Stimulated activated CD8-positive, alpha-beta memory T cell treated with anti-CD3 and anti-CD28 coated beads, Interleukin-12 subunit alpha, Interleukin-12 subunit beta, amount 100 ng/mL, for 4 hours (primary cell): ENCODE measurements around the gene CHID1.
A peak's percentile ranks its signal among the peaks of the same experiment; 100 is the strongest.

ENCODE experiments used
- DNase-seq: peaks from one replicate; pipeline ENCODE4 v3.0.0-alpha.2; 2020; ENCODE audit warnings: low read depth

CHID1 gene

DNA sequence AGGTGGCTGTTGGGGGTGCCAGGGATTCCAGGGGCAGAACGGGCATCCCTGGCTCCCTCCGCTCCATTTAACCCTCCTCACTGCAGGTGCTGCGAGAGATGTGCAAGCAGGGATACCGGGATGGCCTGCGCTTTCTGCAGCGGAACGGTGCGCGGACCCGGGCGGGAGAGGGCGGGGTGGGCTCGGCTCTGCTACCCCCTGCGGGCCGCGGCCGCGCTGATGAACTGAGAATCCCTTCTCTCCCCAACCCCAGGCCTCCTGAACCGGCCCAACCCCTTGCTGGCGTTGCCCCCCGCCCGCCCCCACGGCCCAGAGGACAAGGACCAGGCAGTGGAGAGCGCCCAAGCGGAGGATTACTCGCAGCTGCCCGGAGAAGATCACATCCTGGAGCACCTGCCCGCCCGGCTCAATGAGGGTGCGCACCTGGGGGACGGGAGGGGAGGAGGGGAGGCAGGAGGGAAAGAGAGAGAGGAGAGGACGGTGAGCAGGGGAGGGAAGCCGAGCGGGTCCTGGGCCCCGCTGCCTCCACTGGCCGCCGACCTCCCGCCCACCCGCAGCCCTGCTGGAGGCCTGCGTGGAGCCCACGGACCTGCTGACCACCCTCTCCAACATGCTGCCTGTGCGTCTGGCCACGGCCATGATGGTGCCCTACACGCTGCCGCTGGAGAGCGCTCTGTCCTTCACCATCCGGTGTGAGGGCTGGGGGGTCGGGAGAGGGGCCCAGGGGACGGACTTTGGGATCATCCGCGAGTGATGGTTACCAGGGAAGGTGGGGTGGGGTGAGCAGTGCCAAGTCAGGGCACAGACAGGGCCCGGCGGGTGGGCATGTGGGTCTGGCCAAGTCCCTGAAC lies 86.9 kb downstream of the CHID1 start:
- DNase-seq = no peak

DNA sequence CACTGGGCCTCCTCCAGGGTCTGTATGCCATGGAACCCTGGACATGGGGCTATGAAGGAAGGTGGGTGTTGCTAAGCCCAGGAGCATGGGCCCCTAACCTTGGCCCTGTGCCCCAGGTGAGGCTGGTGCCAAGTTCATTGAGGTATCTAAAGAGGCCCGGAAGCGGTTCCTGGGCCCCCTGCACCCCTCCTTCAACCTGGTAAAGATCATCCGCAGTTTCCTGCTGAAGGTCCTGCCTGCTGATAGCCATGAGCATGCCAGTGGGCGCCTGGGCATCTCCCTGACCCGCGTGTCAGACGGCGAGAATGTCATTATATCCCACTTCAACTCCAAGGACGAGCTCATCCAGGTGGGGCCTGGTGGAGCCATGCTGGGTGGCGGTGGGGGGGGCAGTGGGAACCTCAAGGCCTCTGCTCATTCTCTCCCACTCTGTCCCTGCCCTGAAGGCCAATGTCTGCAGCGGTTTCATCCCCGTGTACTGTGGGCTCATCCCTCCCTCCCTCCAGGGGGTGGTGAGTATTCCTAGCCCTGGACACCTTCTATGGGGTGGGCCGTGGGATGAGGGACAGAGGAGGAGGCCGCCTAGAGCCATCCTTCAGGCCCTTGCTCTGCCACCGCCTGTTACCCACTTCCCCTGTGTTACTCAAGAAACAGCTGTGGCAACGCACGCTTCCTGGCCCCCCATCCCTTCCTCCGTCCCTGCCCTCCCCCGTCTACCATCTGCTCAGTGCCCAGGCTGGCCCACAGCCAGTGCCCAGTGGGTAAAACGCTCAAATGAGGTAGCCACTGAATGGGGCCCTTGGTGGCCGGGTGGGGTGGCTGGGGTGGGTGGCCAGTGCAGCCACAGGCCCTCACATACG lies 88.9 kb downstream of the CHID1 start:
- DNase-seq = no peak

DNA sequence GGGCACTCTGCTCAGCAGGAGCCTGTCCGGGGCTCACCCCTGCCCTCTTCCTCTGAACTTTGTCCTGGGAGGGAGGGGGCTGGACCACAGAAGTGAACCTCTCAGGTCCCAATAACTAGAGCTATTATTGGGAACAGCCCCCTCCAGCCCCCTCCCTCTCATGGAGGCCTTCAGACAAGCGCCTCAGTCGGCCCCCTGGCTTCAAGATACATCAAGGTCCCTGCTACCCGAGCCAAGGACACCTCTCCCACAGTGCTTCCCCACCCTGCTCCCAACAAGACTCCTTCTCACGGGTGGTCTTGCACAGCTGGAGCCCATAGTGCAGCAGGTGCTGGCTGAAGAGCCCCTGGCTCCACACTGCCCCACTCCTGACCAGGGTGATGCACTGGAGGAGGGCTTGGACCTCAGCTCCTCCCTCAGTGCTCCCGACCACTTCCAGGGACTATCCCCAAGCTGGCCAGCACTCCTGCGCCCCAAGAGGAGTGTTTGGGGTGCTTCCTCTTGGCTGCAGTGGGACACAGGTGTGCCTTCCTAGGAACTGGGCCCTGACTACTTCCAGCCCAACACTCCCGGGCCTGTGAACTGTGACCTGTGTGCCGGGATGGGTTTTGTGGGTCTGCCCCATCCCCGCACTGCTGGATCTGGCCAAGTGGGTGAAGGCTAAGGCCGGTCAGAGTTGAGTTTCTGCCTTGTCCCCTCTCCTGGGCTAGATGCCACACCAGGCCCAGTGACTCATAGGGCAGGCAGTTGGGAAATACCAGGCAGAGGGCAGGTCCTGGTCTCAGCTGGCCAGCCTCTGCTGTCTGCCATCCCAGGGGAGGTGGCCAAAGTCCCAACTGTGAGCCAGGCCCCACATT lies 89.7 kb downstream of the CHID1 start:
- no peak for DNase-seq

GRCh38 chr11:819943-820649 lies 90.5 kb downstream of the CHID1 start:
- DNase-seq = peak; percentile 80

GRCh38 chr11:819129-819931 lies 91.3 kb downstream of the CHID1 start:
- peak; percentile 86 for DNase-seq

DNA sequence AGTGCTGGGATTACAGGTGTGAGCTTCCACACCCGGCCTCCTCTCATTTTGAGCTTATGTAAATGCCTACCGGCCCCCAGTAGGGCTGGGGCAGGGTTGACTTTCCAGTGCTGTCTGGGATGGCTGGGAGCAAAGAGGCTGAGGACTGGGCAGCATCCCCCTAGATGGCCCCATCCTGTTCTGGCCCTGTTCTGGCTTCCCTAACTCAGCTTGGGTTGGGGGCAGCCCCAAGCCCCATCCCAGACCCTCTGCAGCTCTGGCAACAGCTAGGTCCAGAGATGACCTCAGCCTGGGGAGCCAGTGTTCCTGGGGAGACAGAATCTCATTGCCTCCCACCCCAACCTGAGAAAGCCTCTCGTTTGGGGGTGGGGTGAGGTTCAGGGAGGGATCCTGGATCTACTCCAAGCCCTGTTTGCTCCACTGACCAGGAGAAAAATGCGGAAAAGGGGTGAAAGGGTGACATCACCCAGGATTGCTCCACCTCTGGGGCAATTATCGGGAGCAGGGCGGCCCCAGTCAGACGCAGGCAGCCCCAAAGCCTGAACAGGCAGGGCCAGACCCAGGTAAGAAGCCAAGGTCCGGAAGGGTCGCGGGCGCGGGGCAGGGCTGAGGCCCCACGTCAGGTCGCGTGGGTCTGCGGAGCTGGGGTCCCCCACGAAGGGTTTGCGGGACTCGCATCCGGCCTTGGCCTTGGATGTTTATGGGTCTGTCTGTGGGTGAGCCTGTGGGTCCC lies 92.0 kb downstream of the CHID1 start, which contains the start of gene PNPLA2:
Gene PNPLA2, plus strand, starts transcription at position 519 of the 733 bp plus-strand sequence. CDS start 805 bp downstream, outside the sequence.
- no peak for DNase-seq
